GM12864 (cell line): Measurements from ENCODE around the gene FFAR4.

ENCODE experiments used
- DNase-seq: peaks from one replicate; pipeline ENCODE4 v3.0.0-alpha.2; 2011; ENCODE audit warnings: low read depth
- H3K4me3 ChIP-seq: 2 replicates; pipeline ENCODE4 v1.5.1; 2011; ENCODE audit warnings: mild to moderate bottlenecking, low read depth, low read length, control low read depth
- CTCF ChIP-seq: IDR thresholded peaks from 2 replicates; pipeline ENCODE4 v1.5.1; 2011; ENCODE audit warnings: low read depth, mild to moderate bottlenecking, moderate library complexity, low read length, control low read depth, inconsistent platforms; ENCODE audit errors: missing control alignments

FFAR4 gene

DNA sequence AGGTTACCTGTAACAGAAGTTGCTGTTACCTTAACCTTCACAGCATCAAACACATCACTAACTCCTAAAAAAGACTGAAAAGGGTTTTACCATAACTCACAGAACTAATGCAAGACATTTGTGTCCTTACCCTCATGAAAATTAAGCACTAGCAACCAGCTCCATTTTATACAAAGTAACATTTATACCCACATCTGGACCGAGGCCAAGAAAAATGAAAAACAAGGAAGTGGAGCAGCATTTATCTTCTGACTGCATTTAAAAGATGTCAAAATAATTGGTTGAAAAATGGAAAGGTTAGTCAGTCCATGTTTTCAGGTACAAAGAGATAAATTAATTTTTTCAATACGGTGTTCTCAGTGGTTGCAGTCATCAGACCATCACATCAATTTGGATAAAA, 37.7 kb downstream of the FFAR4 start:
- H3K4me3 ChIP-seq = no peak overlapping the region
- DNase-seq = no peak
- no peak for TF ChIP-seq CTCF

DNA sequence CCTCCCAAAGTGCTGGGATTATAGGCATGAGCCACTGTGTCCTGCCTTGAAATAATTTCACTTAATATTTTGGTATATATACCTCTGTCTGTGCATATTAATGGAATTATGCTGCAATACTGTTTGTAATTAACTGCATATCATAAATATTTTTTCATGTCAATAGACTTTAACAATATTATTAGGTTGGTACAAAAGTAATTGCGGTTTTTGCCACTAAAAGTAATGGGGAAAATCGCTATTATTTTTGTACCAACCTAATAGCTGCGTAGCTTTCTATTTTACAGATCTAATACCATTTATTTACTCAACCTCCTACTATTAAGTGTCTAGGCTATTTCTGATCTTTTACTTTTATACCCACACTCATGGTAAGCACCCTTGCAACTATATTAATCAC, 42.0 kb downstream of the FFAR4 start:
- H3K4me3 ChIP-seq = no peak overlapping the region
- TF ChIP-seq CTCF = no peak
- no peak for DNase-seq

GRCh38 chr10:93612311-93612710, 45.8 kb downstream of the FFAR4 start, which contains the start of gene PDE6C:
TSS of gene PDE6C (plus strand) at chr10:93612537. CDS start at chr10:93612726, 189 bp downstream.
- no peak within 1 kb of the TSS for H3K4me3 ChIP-seq
- TF ChIP-seq CTCF = no peak

DNA sequence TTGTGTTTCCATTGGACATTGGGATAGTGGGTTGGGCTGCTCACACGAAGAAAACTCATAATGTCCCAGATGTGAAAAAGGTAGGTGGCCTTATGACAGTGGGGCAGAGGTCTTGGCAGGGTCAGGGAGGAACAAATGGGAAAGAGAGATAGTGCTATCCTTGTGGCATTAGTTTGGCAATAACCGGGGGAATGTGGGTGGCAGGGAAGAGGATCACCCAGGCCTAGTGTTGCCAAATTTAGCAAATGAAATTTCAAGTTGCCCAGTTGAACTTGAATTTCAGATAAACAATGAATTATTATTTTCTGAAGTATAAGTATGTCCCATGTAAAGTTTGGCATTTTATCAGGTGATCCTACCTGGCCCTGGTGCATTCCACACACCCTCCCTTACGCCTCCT, 46.7 kb downstream of the FFAR4 start:
- no peak overlapping the region for H3K4me3 ChIP-seq
- no peak for TF ChIP-seq CTCF
- DNase-seq = no peak

More at GRCh38 chr10:93612311-93612710, 45.8 kb downstream of the FFAR4 start, which contains the start of gene PDE6C:
- DNase-seq = no peak

- no peak overlapping the region for H3K4me3 ChIP-seq
- TF ChIP-seq CTCF = no peak
- no peak for DNase-seq
These were observed 47.8 kb downstream of the FFAR4 start for GRCh38 chr10:93614101-93614825.

DNA sequence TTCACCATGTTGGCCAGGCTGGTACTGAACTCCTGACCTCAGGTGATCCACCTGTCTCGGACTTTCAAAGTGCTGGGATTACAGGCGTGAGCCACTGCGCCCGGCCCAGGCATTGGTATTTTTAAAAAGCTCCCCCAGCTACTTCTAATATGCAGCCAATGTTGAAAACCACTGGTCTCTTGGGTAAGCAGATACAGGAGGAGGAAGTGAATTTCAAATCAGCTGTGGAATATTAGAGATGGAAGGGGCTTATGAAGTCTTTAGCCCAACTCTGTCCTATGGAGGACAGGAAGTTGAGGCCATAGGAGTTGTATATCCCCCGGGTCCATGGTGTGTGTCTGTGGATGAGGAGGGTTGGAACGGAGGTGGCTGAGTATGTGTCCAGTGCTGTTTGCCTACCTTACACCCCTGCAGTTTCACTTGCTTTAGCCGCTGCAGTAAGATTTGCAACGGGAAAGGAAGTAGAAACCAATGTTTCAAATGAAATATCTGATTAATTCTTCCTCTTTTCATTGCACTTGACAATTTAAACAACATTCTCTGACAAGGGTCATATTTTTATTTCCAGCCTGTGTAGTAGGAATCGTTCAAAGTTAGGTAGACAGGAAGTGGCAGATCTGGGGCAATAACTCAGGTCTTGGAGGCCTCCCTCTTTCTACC, 49.2 kb downstream of the FFAR4 start:
- no peak for DNase-seq
- no peak overlapping the region for H3K4me3 ChIP-seq
- no peak for TF ChIP-seq CTCF

DNA sequence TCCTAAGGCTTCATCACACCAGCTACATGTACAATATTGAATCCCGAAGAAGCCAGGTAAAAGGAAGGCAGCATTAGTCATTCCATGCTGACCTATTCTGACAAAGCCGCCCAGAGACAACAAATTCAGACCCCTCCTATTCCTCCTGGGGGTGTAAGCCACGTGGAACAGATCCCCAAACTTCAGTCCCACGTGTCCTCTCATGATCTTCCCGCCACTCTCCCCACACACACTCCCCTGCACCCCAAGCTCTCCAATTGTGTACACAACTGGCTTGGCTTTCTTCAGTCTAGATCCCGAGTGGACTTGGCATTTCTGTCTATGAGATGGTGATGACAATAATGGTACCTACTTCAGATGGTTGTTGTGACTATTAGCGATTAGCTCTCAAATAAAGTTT, 54.5 kb downstream of the FFAR4 start:
- H3K4me3 ChIP-seq = no peak overlapping the region
- no peak for TF ChIP-seq CTCF
- no peak for DNase-seq
